Neural progenitor cell (in vitro differentiated cells): ENCODE measurements around the gene GALNTL6. TPM values are rescaled to one million over a fixed set of nuclear protein-coding genes. Genes with fewer than 3 reads are reported as not detected.

Experiments used
- DNase-seq: peaks from one replicate; pipeline ENCODE4 v3.0.0-alpha.2; 2016; ENCODE audit warnings: low spot score
- H2AFZ ChIP-seq: fragments of 200-600 bp; sonication (generic); replicated peaks from 2 replicates; pipeline ENCODE4 v1.6.1; 2016; ENCODE audit warnings: antibody characterized with exemption
- H3F3A ChIP-seq: fragments of 200-600 bp; sonication (generic); 2 replicates; pipeline ENCODE4 v1.6.1; 2016; ENCODE audit warnings: antibody characterized with exemption, low read depth
- H3K27ac ChIP-seq: fragments of 200-600 bp; sonication (generic); 2 replicates; pipeline ENCODE4 v1.5.1; 2016; ENCODE audit warnings: mild to moderate bottlenecking
- H3K27me3 ChIP-seq: fragments of 200-600 bp; sonication (generic); 2 replicates; pipeline ENCODE4 v1.6.1; 2016; ENCODE audit warnings: mild to moderate bottlenecking, moderate library complexity
- H3K36me3 ChIP-seq: fragments of 200-600 bp; sonication (generic); 2 replicates; pipeline ENCODE4 v1.5.1; 2016
- H3K4me1 ChIP-seq: fragments of 200-600 bp; sonication (generic); 2 replicates; pipeline ENCODE4 v1.6.1; 2016; ENCODE audit warnings: mixed run types
- H3K4me2 ChIP-seq: fragments of 200-600 bp; sonication (generic); 2 replicates; pipeline ENCODE4 v1.6.1; 2016
- H3K4me3 ChIP-seq: fragments of 200-600 bp; sonication (generic); 2 replicates; pipeline ENCODE4 v1.5.1; 2016
- H3K79me2 ChIP-seq: fragments of 200-600 bp; sonication (generic); 2 replicates; pipeline ENCODE4 v1.6.1; 2016; ENCODE audit warnings: low read depth
- H3K9ac ChIP-seq: fragments of 200-600 bp; sonication (generic); 2 replicates; pipeline ENCODE4 v1.6.1; 2016
- H3K9me3 ChIP-seq: fragments of 200-600 bp; sonication (generic); 2 replicates; pipeline ENCODE4 v1.5.1; 2016; ENCODE audit warnings: low read depth
- H4K20me1 ChIP-seq: fragments of 200-600 bp; sonication (generic); 2 replicates; pipeline ENCODE4 v1.6.1; 2016; ENCODE audit warnings: low read depth
- H3K27ac Mint-ChIP-seq: 3 replicates; pipeline ENCODE4 v1.8.0; 2021; ENCODE audit warnings: mixed read lengths
- H3K27me3 Mint-ChIP-seq: 2 replicates; pipeline ENCODE4 v1.8.0; 2022; ENCODE audit warnings: low read depth, mild to moderate bottlenecking, inconsistent platforms, moderate library complexity, mixed read lengths; ENCODE audit not compliant: insufficient read depth
- H3K36me3 Mint-ChIP-seq: 3 replicates; pipeline ENCODE4 v1.8.0; 2021; ENCODE audit warnings: mixed read lengths
- H3K4me1 Mint-ChIP-seq: 3 replicates; pipeline ENCODE4 v1.8.0; 2021; ENCODE audit warnings: mixed read lengths
- H3K4me3 Mint-ChIP-seq: 3 replicates; pipeline ENCODE4 v1.8.0; 2021; ENCODE audit warnings: mild to moderate bottlenecking, moderate library complexity, mixed read lengths
- H3K9me3 Mint-ChIP-seq: 3 replicates; pipeline ENCODE4 v1.8.0; 2020; ENCODE audit warnings: mixed read lengths
- EZH2 ChIP-seq: fragments of 200-600 bp; sonication (generic); IDR thresholded peaks from 2 replicates; pipeline ENCODE4 v1.6.1; 2017; ENCODE audit warnings: antibody characterized with exemption, mild to moderate bottlenecking, moderate library complexity
- EZH2phosphoT487 ChIP-seq: fragments of 200-600 bp; sonication (generic); IDR thresholded peaks from 2 replicates; pipeline ENCODE4 v1.6.1; 2017; ENCODE audit warnings: antibody characterized with exemption
- total RNA-seq: library from RNA; depleted of rRNA; stranded (reverse); fragments of >200 nt; gene quantifications from 2 replicates; pipeline ENCODE4 v1.2.3, GENCODE V29; 2015; ENCODE audit warnings: low replicate concordance
- TF ChIP-seq, protein P1 (sequence below): fragments of 200-600 bp; sonication (generic); IDR thresholded peaks from 2 replicates; pipeline ENCODE4 v1.5.1; 2017; ENCODE audit warnings: antibody characterized with exemption, mild to moderate bottlenecking

The GALNTL6 gene
- total RNA-seq, 1 donor from 2014 or later = 0.15 TPM

DNA sequence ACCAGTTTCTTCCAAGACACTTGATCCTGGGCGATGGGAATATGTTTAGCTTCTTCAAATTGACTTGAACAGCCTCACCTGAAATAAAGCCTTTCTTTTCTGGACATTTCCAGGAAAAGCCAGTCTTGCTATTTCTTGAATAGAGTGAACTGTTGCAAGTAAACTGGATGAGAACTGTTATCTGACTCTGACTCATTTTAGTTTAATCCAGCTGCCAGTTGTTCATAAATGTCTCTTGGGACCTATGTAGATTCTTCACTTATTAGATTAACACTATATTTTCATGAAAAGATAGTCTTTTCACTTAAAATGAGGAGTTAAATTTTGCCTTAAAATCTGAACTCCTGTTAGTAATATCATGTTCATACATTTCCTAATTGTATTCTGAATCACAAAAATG lies 740.0 kb downstream of the GALNTL6 start:
- DNase-seq = no peak

DNA sequence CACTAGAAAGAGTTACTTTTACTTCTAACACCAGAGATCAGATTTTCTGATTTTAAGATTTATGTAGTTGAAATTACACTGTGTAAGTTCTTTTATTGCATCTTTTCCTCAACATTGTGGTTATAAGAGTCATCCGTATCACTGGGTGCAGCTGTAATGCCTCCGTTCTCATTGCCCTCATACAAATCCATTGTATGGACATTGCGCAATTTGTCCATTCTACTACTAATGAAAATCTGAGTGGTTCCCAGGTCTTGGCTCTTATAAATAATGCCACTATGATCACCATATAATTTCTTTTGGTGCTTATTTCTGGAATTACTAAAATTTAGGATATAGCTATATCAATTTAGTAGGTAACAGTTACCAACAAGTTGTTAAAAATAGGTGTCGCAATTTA lies 741.4 kb downstream of the GALNTL6 start:
- no peaks in the 10 kb centered on the region for H3K27me3 ChIP-seq
- no peak for DNase-seq
- H3K4me1 ChIP-seq = no peaks in the 10 kb centered on the region
- no peak overlapping the region for H2AFZ ChIP-seq
- no peak overlapping the region for H3K27ac ChIP-seq
- Mint-ChIP-seq H3K27ac (no peak overlapping the region), H3K4me3 (no peak overlapping the region), H3K9me3 (no peaks in the 10 kb centered on the region), H3K27me3 (no peaks in the 10 kb centered on the region), H3K4me1 (no peaks in the 10 kb centered on the region), H3K36me3 (no peaks in the 10 kb centered on the region)
- H3K79me2 ChIP-seq = no peaks in the 10 kb centered on the region
- H3K36me3 ChIP-seq = no peaks in the 10 kb centered on the region
- TF ChIP-seq EZH2 (no peak), EZH2phosphoT487 (no peak)
- TF ChIP-seq, protein P1, sequence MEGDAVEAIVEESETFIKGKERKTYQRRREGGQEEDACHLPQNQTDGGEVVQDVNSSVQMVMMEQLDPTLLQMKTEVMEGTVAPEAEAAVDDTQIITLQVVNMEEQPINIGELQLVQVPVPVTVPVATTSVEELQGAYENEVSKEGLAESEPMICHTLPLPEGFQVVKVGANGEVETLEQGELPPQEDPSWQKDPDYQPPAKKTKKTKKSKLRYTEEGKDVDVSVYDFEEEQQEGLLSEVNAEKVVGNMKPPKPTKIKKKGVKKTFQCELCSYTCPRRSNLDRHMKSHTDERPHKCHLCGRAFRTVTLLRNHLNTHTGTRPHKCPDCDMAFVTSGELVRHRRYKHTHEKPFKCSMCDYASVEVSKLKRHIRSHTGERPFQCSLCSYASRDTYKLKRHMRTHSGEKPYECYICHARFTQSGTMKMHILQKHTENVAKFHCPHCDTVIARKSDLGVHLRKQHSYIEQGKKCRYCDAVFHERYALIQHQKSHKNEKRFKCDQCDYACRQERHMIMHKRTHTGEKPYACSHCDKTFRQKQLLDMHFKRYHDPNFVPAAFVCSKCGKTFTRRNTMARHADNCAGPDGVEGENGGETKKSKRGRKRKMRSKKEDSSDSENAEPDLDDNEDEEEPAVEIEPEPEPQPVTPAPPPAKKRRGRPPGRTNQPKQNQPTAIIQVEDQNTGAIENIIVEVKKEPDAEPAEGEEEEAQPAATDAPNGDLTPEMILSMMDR = no peak
- no peak overlapping the region for H3K4me2 ChIP-seq
- no peaks in the 10 kb centered on the region for H4K20me1 ChIP-seq
- no peaks in the 10 kb centered on the region for H3F3A ChIP-seq
- H3K4me3 ChIP-seq = no peak overlapping the region
- H3K9ac ChIP-seq = no peak overlapping the region
- H3K9me3 ChIP-seq = no peaks in the 10 kb centered on the region

More for the DNA sequence above, 740.0 kb downstream of the GALNTL6 start:
- Mint-ChIP-seq H3K36me3 (no peaks in the 10 kb centered on the region), H3K27ac (no peak overlapping the region), H3K9me3 (no peaks in the 10 kb centered on the region), H3K4me1 (no peaks in the 10 kb centered on the region), H3K4me3 (no peak overlapping the region), H3K27me3 (no peaks in the 10 kb centered on the region)
- Histone ChIP-seq H3K9ac (no peak overlapping the region), H3K27me3 (no peaks in the 10 kb centered on the region), H3K4me2 (no peak overlapping the region), H3K79me2 (no peaks in the 10 kb centered on the region), H3K4me3 (no peak overlapping the region), H4K20me1 (no peaks in the 10 kb centered on the region), H3K9me3 (no peaks in the 10 kb centered on the region), H2AFZ (no peak overlapping the region), H3K27ac (no peak overlapping the region), H3K4me1 (no peaks in the 10 kb centered on the region), H3F3A (no peaks in the 10 kb centered on the region), H3K36me3 (no peaks in the 10 kb centered on the region)
- TF ChIP-seq EZH2 (no peak), EZH2phosphoT487 (no peak)
- TF ChIP-seq, protein P1 = no peak

DNA sequence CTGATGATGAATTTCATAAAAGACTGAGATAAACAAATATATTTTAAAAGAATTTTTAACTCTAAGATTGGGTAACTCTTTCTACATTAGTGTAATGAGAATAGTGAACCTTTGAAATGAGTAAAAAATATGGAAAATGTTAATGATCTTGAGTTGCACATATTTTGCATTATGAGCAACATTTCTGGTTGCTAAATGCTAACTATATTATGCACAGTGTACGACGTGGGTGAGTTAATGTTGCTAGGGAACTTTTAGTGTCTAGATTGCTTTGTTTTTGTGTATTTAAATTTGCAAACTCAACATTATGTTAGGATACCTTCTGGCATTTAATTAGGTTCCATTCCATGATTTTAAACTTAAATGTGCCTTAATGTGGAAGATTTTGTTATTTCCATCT lies 742.5 kb downstream of the GALNTL6 start:
- Histone ChIP-seq H3K79me2 (no peaks in the 10 kb centered on the region), H2AFZ (no peak overlapping the region), H3F3A (no peaks in the 10 kb centered on the region), H3K9me3 (no peaks in the 10 kb centered on the region), H3K27ac (no peak overlapping the region), H3K4me2 (no peak overlapping the region), H3K9ac (no peak overlapping the region), H3K4me3 (no peak overlapping the region), H4K20me1 (no peaks in the 10 kb centered on the region), H3K36me3 (no peaks in the 10 kb centered on the region), H3K27me3 (no peaks in the 10 kb centered on the region), H3K4me1 (no peaks in the 10 kb centered on the region)
- no peaks in the 10 kb centered on the region for H3K27me3 Mint-ChIP-seq
- no peaks in the 10 kb centered on the region for H3K4me1 Mint-ChIP-seq
- no peaks in the 10 kb centered on the region for H3K9me3 Mint-ChIP-seq
- H3K36me3 Mint-ChIP-seq = no peaks in the 10 kb centered on the region
- DNase-seq = no peak
- no peak for TF ChIP-seq EZH2
- TF ChIP-seq EZH2phosphoT487 = no peak
- TF ChIP-seq, protein P1 = no peak
- no peak overlapping the region for H3K4me3 Mint-ChIP-seq
- H3K27ac Mint-ChIP-seq = no peak overlapping the region

DNA sequence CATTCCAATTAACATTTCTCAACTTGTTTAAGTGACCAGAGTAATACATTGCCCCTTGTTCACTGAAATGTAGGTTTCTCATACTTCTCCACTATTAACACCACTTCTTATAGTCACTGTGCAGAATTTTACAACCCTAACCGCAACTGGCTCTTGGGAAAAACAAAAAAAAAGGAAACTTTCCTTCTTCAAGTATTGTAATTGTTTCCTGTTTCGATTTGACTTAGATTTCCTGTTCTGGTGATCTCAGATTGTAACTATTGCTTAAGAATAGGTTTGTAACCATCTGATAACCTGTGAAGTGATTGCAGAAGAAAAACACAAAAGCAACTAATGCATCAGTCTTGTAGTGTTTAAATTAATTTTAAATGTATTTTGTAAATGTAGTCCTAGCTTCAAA lies 760.7 kb downstream of the GALNTL6 start:
- H3K4me1 ChIP-seq = no peaks in the 10 kb centered on the region
- no peak overlapping the region for H3K4me2 ChIP-seq
- no peaks in the 10 kb centered on the region for H3F3A ChIP-seq
- no peak overlapping the region for H3K27ac ChIP-seq
- H3K27me3 Mint-ChIP-seq = no peaks in the 10 kb centered on the region
- H3K4me3 Mint-ChIP-seq = no peak overlapping the region
- no peaks in the 10 kb centered on the region for H3K36me3 ChIP-seq
- H3K79me2 ChIP-seq = no peaks in the 10 kb centered on the region
- no peaks in the 10 kb centered on the region for H3K9me3 ChIP-seq
- H3K4me3 ChIP-seq = no peak overlapping the region
- no peaks in the 10 kb centered on the region for H4K20me1 ChIP-seq
- H3K36me3 Mint-ChIP-seq = no peaks in the 10 kb centered on the region
- no peaks in the 10 kb centered on the region for H3K27me3 ChIP-seq
- peaks cover 8% of the 10 kb centered on the region for H3K4me1 Mint-ChIP-seq
- no peak for DNase-seq
- H2AFZ ChIP-seq = no peak overlapping the region
- H3K9me3 Mint-ChIP-seq = peaks cover under 1% of the 10 kb centered on the region
- TF ChIP-seq EZH2phosphoT487 (no peak), EZH2 (no peak)
- TF ChIP-seq, protein P1 = no peak
- H3K9ac ChIP-seq = no peak overlapping the region
- H3K27ac Mint-ChIP-seq = no peak overlapping the region
